ENCODE data around the gene PEX7. TPM values are rescaled to one million over a fixed set of nuclear protein-coding genes. Genes with fewer than 3 reads are reported as not detected.
"Not testable (repeated sequence)": the region's sequence is repeated elsewhere in the genome, so short reads cannot be mapped to it uniquely, and the experiment has no call there.

PEX7 gene
- total RNA-seq, 2 experiments from 2014 or later = 5.4 to 6.4 TPM

- H3K4me1 Mint-ChIP-seq (ENCODE audit: low read depth); H3K27ac Mint-ChIP-seq; DNase-seq; H3K9me3 Mint-ChIP-seq; H3K4me3 Mint-ChIP-seq; intact Hi-C loops (cut with micrococcal nuclease); POLR2A ChIA-PET; H3K27me3 Mint-ChIP-seq: not testable (repeated sequence)
- H3K36me3 Mint-ChIP-seq = peaks cover 38% of the 10 kb centered on the region
- CTCF ChIA-PET = interaction anchor here (0.6 to 1.8 kb wide), 8 partner anchors 8 to 459 kb away, joined by 3 to 6 read pairs (median 4); no protein-coding TSS in a partner anchor
Measured at GRCh38 chr6:136846477-136846876, 24.1 kb downstream of the PEX7 start.

- POLR2A ChIA-PET; DNase-seq; H3K27ac Mint-ChIP-seq; intact Hi-C loops (cut with micrococcal nuclease); H3K27me3 Mint-ChIP-seq; H3K4me1 Mint-ChIP-seq (ENCODE audit: low read depth); CTCF ChIA-PET; H3K9me3 Mint-ChIP-seq; H3K4me3 Mint-ChIP-seq: not testable (repeated sequence)
- peaks cover 46% of the 10 kb centered on the region for H3K36me3 Mint-ChIP-seq
Measured at GRCh38 chr6:136849979-136850563, 27.7 kb downstream of the PEX7 start.

- H3K27me3 Mint-ChIP-seq = no peaks in the 10 kb centered on the region
- H3K4me3 Mint-ChIP-seq = no peak overlapping the region
- POLR2A ChIA-PET = no interaction called here
- DNase-seq = no peak
- H3K4me1 Mint-ChIP-seq (ENCODE audit: low read depth) = no peaks in the 10 kb centered on the region
- H3K9me3 Mint-ChIP-seq = no peaks in the 10 kb centered on the region
- CTCF ChIA-PET = interaction anchor here (0.8 kb wide), 1 partner anchor 14 kb away, joined by 4 read pairs; no protein-coding TSS in a partner anchor
- H3K27ac Mint-ChIP-seq = no peak overlapping the region
- H3K36me3 Mint-ChIP-seq = peaks cover 5% of the 10 kb centered on the region
- intact Hi-C loops (cut with micrococcal nuclease) = no loop called here
Measured at GRCh38 chr6:136859430-136859829, 37.0 kb downstream of the PEX7 start.

- no peaks in the 10 kb centered on the region for H3K9me3 Mint-ChIP-seq
- peaks cover 4% of the 10 kb centered on the region for H3K36me3 Mint-ChIP-seq
- no peaks in the 10 kb centered on the region for H3K4me1 Mint-ChIP-seq (ENCODE audit: low read depth)
- CTCF ChIA-PET = no interaction called here
- POLR2A ChIA-PET = no interaction called here
- no peak overlapping the region for H3K4me3 Mint-ChIP-seq
- H3K27me3 Mint-ChIP-seq = no peaks in the 10 kb centered on the region
- DNase-seq = no peak
- intact Hi-C loops (cut with micrococcal nuclease) = no loop called here
- no peak overlapping the region for H3K27ac Mint-ChIP-seq
Measured at GRCh38 chr6:136860043-136860442, 37.7 kb downstream of the PEX7 start.

- H3K4me1 Mint-ChIP-seq (ENCODE audit: low read depth) = no peaks in the 10 kb centered on the region
- DNase-seq = no peak
- CTCF ChIA-PET = no interaction called here
- no peak overlapping the region for H3K4me3 Mint-ChIP-seq
- intact Hi-C loops (cut with micrococcal nuclease) = no loop called here
- no peaks in the 10 kb centered on the region for H3K9me3 Mint-ChIP-seq
- H3K27me3 Mint-ChIP-seq = no peaks in the 10 kb centered on the region
- H3K36me3 Mint-ChIP-seq = no peaks in the 10 kb centered on the region
- POLR2A ChIA-PET = no interaction called here
- H3K27ac Mint-ChIP-seq = no peak overlapping the region
Measured at GRCh38 chr6:136862662-136863061, 40.3 kb downstream of the PEX7 start.

GRCh38 chr6:136863752-136864151, 41.4 kb downstream of the PEX7 start:
- ChIA-PET POLR2A (interaction anchor here (0.8 kb wide), 1 partner anchor 71 kb away, joined by 3 read pairs; the partner anchor contains the start of gene MAP3K5), CTCF (no interaction called here)
- H3K27ac Mint-ChIP-seq = no peak overlapping the region
- no peak overlapping the region for H3K4me3 Mint-ChIP-seq
- no peaks in the 10 kb centered on the region for H3K27me3 Mint-ChIP-seq
- intact Hi-C loops (cut with micrococcal nuclease) = no loop called here
- H3K9me3 Mint-ChIP-seq = no peaks in the 10 kb centered on the region
- no peaks in the 10 kb centered on the region for H3K36me3 Mint-ChIP-seq
- H3K4me1 Mint-ChIP-seq (ENCODE audit: low read depth) = no peaks in the 10 kb centered on the region
- no peak for DNase-seq

GRCh38 chr6:136864676-136865075, 42.3 kb downstream of the PEX7 start:
- ChIA-PET POLR2A (no interaction called here), CTCF (no interaction called here)
- H3K36me3 Mint-ChIP-seq = peaks cover 4% of the 10 kb centered on the region
- DNase-seq = no peak
- no peak overlapping the region for H3K4me3 Mint-ChIP-seq
- H3K4me1 Mint-ChIP-seq (ENCODE audit: low read depth) = no peaks in the 10 kb centered on the region
- intact Hi-C loops (cut with micrococcal nuclease) = no loop called here
- H3K9me3 Mint-ChIP-seq = no peaks in the 10 kb centered on the region
- H3K27ac Mint-ChIP-seq = no peak overlapping the region
- H3K27me3 Mint-ChIP-seq = no peaks in the 10 kb centered on the region

- Mint-ChIP-seq H3K4me3 (no peak overlapping the region), H3K4me1 (ENCODE audit: low read depth) (no peaks in the 10 kb centered on the region), H3K27ac (no peak overlapping the region), H3K27me3 (no peaks in the 10 kb centered on the region), H3K36me3 (peaks cover 8% of the 10 kb centered on the region), H3K9me3 (no peaks in the 10 kb centered on the region)
- CTCF ChIA-PET = interaction anchor here (1.3 to 1.6 kb wide), 2 partner anchors 21 to 223 kb away, joined by 3 to 5 read pairs; no protein-coding TSS in a partner anchor
- POLR2A ChIA-PET = no interaction called here
- intact Hi-C loops (cut with micrococcal nuclease) = no loop called here
- DNase-seq = no peak
Measured at GRCh38 chr6:136866872-136867416, 44.6 kb downstream of the PEX7 start.

- H3K9me3 Mint-ChIP-seq = peaks cover 19% of the 10 kb centered on the region
- intact Hi-C loops (cut with micrococcal nuclease) = no loop called here
Measured at GRCh38 chr6:136869451-136869850, 47.1 kb downstream of the PEX7 start.

GRCh38 chr6:136873748-136874147, 51.4 kb downstream of the PEX7 start:
- no peaks in the 10 kb centered on the region for H3K4me1 Mint-ChIP-seq (ENCODE audit: low read depth)
- H3K36me3 Mint-ChIP-seq = peaks cover 51% of the 10 kb centered on the region
- POLR2A ChIA-PET = no interaction called here
- no peak overlapping the region for H3K4me3 Mint-ChIP-seq
- no peaks in the 10 kb centered on the region for H3K27me3 Mint-ChIP-seq
- H3K9me3 Mint-ChIP-seq = peaks cover 33% of the 10 kb centered on the region
- no peak for DNase-seq
- intact Hi-C loops (cut with micrococcal nuclease) = no loop called here
- CTCF ChIA-PET = no interaction called here
- no peak overlapping the region for H3K27ac Mint-ChIP-seq

More at GRCh38 chr6:136869451-136869850, 47.1 kb downstream of the PEX7 start:
- DNase-seq = no peak
- Mint-ChIP-seq H3K36me3 (peaks cover 28% of the 10 kb centered on the region), H3K4me1 (ENCODE audit: low read depth) (no peaks in the 10 kb centered on the region), H3K27ac (no peak overlapping the region), H3K27me3 (no peaks in the 10 kb centered on the region), H3K4me3 (no peak overlapping the region)
- CTCF ChIA-PET = no interaction called here
- POLR2A ChIA-PET = no interaction called here

GRCh38 chr6:136876469-136876868, 54.1 kb downstream of the PEX7 start:
- H3K4me3 Mint-ChIP-seq; POLR2A ChIA-PET; intact Hi-C loops (cut with micrococcal nuclease); CTCF ChIA-PET; DNase-seq; H3K27me3 Mint-ChIP-seq; H3K4me1 Mint-ChIP-seq (ENCODE audit: low read depth); H3K27ac Mint-ChIP-seq: not testable (repeated sequence)
- Mint-ChIP-seq H3K9me3 (peaks cover 33% of the 10 kb centered on the region), H3K36me3 (peaks cover 46% of the 10 kb centered on the region)

- peaks cover 20% of the 10 kb centered on the region for H3K36me3 Mint-ChIP-seq
- no peak overlapping the region for H3K4me3 Mint-ChIP-seq
- intact Hi-C loops (cut with micrococcal nuclease) = no loop called here
- H3K27me3 Mint-ChIP-seq = no peaks in the 10 kb centered on the region
- POLR2A ChIA-PET = no interaction called here
- CTCF ChIA-PET = no interaction called here
- peaks cover under 1% of the 10 kb centered on the region for H3K4me1 Mint-ChIP-seq (ENCODE audit: low read depth)
- no peak overlapping the region for H3K27ac Mint-ChIP-seq
- DNase-seq = no peak
- peaks cover 11% of the 10 kb centered on the region for H3K9me3 Mint-ChIP-seq
Measured at GRCh38 chr6:136880748-136881460, 58.5 kb downstream of the PEX7 start.

GRCh38 chr6:136886091-136886490, 63.7 kb downstream of the PEX7 start:
- Mint-ChIP-seq H3K27me3 (no peaks in the 10 kb centered on the region), H3K36me3 (peaks cover 3% of the 10 kb centered on the region), H3K4me1 (ENCODE audit: low read depth) (peaks cover 5% of the 10 kb centered on the region), H3K9me3 (no peaks in the 10 kb centered on the region), H3K4me3 (no peak overlapping the region), H3K27ac (no peak overlapping the region)
- no peak for DNase-seq
- CTCF ChIA-PET = no interaction called here
- intact Hi-C loops (cut with micrococcal nuclease) = no loop called here
- POLR2A ChIA-PET = no interaction called here
